ENCODE data around the gene STOX2.

Gene STOX2

GRCh38 chr4:184061582-184061981, 156.5 kb downstream of the STOX2 start:
- FAIRE-seq (no peak), DNase-seq (ENCODE audit: insufficient read length, low spot score) (no peak)
- no peak for TF ChIP-seq CTCF (IDR thresholded peaks at IDR 0.05; ENCODE audit: insufficient read depth, missing control alignments)

- DNase-seq (ENCODE audit: insufficient read length, low spot score) (no peak), FAIRE-seq (no peak)
- TF ChIP-seq CTCF (IDR thresholded peaks at IDR 0.05; ENCODE audit: insufficient read depth, missing control alignments): no peak
These were observed 157.7 kb downstream of the STOX2 start for GRCh38 chr4:184062769-184063168.

GRCh38 chr4:184064877-184065276, 159.8 kb downstream of the STOX2 start:
- DNase-seq (ENCODE audit: insufficient read length, low spot score) (no peak), FAIRE-seq (no peak)
- no peak for TF ChIP-seq CTCF (IDR thresholded peaks at IDR 0.05; ENCODE audit: insufficient read depth, missing control alignments)

- FAIRE-seq: no peak
- DNase-seq (ENCODE audit: insufficient read length, low spot score): no peak
- TF ChIP-seq CTCF (IDR thresholded peaks at IDR 0.05; ENCODE audit: insufficient read depth, missing control alignments): no peak
These were observed 161.6 kb downstream of the STOX2 start for GRCh38 chr4:184066584-184067300.

- DNase-seq (ENCODE audit: insufficient read length, low spot score) (no peak), FAIRE-seq (no peak)
- no peak for TF ChIP-seq CTCF (IDR thresholded peaks at IDR 0.05; ENCODE audit: insufficient read depth, missing control alignments)
These were observed 162.9 kb downstream of the STOX2 start for GRCh38 chr4:184067931-184068554.

All from D721Med (cell line).